Breast epithelium (tissue), 3 donors: ENCODE measurements around the gene PYGB.

ENCODE experiments used
- CTCF ChIP-seq, 3 donors: fragments of 450-650 bp; IDR thresholded peaks; one replicate each; pipeline ENCODE4 v1.5.1; 2016 to 2017; ENCODE audit warnings: antibody characterized with exemption in 3 of 3, mild to moderate bottlenecking in 3 of 3, moderate library complexity in 3 of 3
- POLR2AphosphoS5 ChIP-seq, 3 donors: sonication (generic); formaldehyde crosslinking; IDR thresholded peaks; one replicate each; pipeline ENCODE4 v1.6.1; 2017; ENCODE audit warnings: antibody characterized with exemption in 3 of 3

- no peak for TF ChIP-seq CTCF (IDR thresholded peaks at IDR 0.05)
- no peak for TF ChIP-seq POLR2AphosphoS5 (IDR thresholded peaks at IDR 0.05)
Measured at GRCh38 chr20:25259788-25260254, 11.9 kb downstream of the PYGB start.
